Vagina (tissue), 2 donors: Measurements from ENCODE around the gene OXCT1. TPM values are rescaled to one million over a fixed set of nuclear protein-coding genes. Genes with fewer than 3 reads are reported as not detected.
"Not testable (repeated sequence)": the region's sequence is repeated elsewhere in the genome, so short reads cannot be mapped to it uniquely, and the experiment has no call there.

Source experiments
- DNase-seq, 2 donors: peaks; one replicate each; pipeline ENCODE4 v3.0.0-alpha.2; 2017; ENCODE audit errors: extremely low spot score in 2 of 2
- H3K27ac ChIP-seq: fragments of 200-600 bp; sonication (generic); one replicate; pipeline ENCODE4 v1.5.1; 2019
- H3K27me3 ChIP-seq: fragments of 200-600 bp; sonication (generic); one replicate; pipeline ENCODE4 v1.5.1; 2019
- H3K36me3 ChIP-seq, 2 donors: fragments of 200-600 bp; sonication (generic); one replicate each; pipeline ENCODE4 v1.5.1; 2017 to 2019
- H3K4me1 ChIP-seq: fragments of 200-600 bp; sonication (generic); one replicate; pipeline ENCODE4 v1.5.1; 2019
- H3K4me3 ChIP-seq, 2 donors: fragments of 200-600 bp; sonication (generic); 1 replicate in 1 of 2; 2 replicates in 1 of 2; pipeline ENCODE4 v1.5.1; 2016 to 2019
- H3K9me3 ChIP-seq: fragments of 200-600 bp; sonication (generic); one replicate; pipeline ENCODE4 v1.5.1; 2019
- POLR2A ChIP-seq, 2 donors: fragments of 450-650 bp; IDR thresholded peaks; one replicate each; pipeline ENCODE4 v1.6.1; 2017; ENCODE audit warnings: antibody characterized with exemption in 2 of 2, mild to moderate bottlenecking in 2 of 2, moderate library complexity in 2 of 2
- POLR2AphosphoS5 ChIP-seq, 2 donors: sonication (generic); formaldehyde crosslinking; IDR thresholded peaks; one replicate each; pipeline ENCODE4 v1.9.0; 2017; ENCODE audit warnings: antibody characterized with exemption in 2 of 2, mild to moderate bottlenecking in 2 of 2, low read depth in 1 of 2; ENCODE audit not compliant: insufficient read depth in 1 of 2
- intact Hi-C: fragments of 100-400 bp; cut with DNase I; formaldehyde crosslinking; loops from one replicate; pipeline ENCODE4 v1.15.1; 2023
- total RNA-seq: library from RNA; depleted of rRNA; stranded (reverse); fragments of >200 nt; gene quantifications from one replicate; pipeline ENCODE4 v1.2.3, GENCODE V29; 2016
- TF ChIP-seq, protein P1 (sequence below), 3 experiments: fragments of 450-650 bp in 2 of 3; fragments of 200-600 bp in 1 of 3; sonication (generic) in 1 of 3; IDR thresholded peaks; one replicate each; pipeline ENCODE4 v1.5.1; 2017 to 2019; ENCODE audit warnings: antibody characterized with exemption in 3 of 3, mild to moderate bottlenecking in 2 of 3, moderate library complexity in 2 of 3

OXCT1 gene
- total RNA-seq, 1 donor from 2014 or later, result 15.5 TPM

DNA sequence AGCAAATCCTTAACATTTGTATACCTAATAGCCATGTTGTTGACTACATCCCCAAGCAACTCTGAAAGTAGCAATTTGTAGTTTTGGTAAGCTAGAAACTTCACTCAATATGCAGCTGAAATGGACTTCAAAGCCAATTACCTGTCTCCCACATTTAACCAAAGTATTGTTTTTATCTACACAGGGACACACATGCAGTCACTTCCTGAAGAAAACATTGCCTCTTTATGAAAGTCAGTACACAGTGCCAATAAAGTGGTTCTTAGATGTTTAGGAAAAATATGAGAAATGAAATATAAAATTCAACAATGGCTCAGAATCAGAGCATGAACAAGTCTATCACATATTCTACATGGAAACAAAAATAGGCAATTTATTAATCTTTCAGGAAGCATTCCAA lies 49.2 kb downstream of the OXCT1 start:
- TF ChIP-seq POLR2AphosphoS5 (IDR thresholded peaks at IDR 0.05; ENCODE audit: insufficient read depth in 1 of 2, low read depth in 1 of 2), result no peak
- no peak for DNase-seq
- intact Hi-C loops, result no loop called here

DNA sequence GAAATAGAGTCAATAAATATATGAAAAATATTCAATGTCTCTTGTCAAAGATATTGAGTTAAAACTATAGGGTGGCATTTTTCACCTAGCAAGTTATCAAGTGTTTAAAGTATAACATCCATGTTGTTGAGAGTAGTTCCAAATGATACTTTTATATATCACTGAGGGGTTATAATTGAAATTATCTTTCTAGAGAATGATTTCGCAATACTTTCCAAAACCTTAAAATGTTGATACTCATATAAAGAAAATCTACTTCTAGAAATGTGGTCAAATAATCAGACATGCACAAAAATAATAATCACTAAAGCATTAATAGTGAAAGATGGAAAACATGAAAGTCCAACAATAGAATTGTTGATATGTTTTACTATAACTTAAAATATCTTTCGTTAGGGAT lies 50.1 kb downstream of the OXCT1 start:
- no peak overlapping the region for H3K27ac ChIP-seq
- intact Hi-C loops, result no loop called here
- no peak overlapping the region for H3K4me3 ChIP-seq
- DNase-seq, result no peak
- no peaks in the 10 kb centered on the region for H3K4me1 ChIP-seq
- H3K36me3 ChIP-seq, result no peaks in the 10 kb centered on the region
- TF ChIP-seq, protein P1, sequence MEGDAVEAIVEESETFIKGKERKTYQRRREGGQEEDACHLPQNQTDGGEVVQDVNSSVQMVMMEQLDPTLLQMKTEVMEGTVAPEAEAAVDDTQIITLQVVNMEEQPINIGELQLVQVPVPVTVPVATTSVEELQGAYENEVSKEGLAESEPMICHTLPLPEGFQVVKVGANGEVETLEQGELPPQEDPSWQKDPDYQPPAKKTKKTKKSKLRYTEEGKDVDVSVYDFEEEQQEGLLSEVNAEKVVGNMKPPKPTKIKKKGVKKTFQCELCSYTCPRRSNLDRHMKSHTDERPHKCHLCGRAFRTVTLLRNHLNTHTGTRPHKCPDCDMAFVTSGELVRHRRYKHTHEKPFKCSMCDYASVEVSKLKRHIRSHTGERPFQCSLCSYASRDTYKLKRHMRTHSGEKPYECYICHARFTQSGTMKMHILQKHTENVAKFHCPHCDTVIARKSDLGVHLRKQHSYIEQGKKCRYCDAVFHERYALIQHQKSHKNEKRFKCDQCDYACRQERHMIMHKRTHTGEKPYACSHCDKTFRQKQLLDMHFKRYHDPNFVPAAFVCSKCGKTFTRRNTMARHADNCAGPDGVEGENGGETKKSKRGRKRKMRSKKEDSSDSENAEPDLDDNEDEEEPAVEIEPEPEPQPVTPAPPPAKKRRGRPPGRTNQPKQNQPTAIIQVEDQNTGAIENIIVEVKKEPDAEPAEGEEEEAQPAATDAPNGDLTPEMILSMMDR (IDR thresholded peaks at IDR 0.05), result no peak
- TF ChIP-seq POLR2AphosphoS5 (IDR thresholded peaks at IDR 0.05; ENCODE audit: insufficient read depth in 1 of 2, low read depth in 1 of 2), result no peak
- H3K27me3 ChIP-seq, result no peaks in the 10 kb centered on the region
- H3K9me3 ChIP-seq, result no peaks in the 10 kb centered on the region

More for the DNA sequence above, 49.2 kb downstream of the OXCT1 start:
- H3K4me3 ChIP-seq, result no peak overlapping the region
- H3K4me1 ChIP-seq, result no peaks in the 10 kb centered on the region
- no peaks in the 10 kb centered on the region for H3K9me3 ChIP-seq
- H3K36me3 ChIP-seq, result no peaks in the 10 kb centered on the region
- H3K27me3 ChIP-seq, result no peaks in the 10 kb centered on the region
- H3K27ac ChIP-seq, result no peak overlapping the region

DNA sequence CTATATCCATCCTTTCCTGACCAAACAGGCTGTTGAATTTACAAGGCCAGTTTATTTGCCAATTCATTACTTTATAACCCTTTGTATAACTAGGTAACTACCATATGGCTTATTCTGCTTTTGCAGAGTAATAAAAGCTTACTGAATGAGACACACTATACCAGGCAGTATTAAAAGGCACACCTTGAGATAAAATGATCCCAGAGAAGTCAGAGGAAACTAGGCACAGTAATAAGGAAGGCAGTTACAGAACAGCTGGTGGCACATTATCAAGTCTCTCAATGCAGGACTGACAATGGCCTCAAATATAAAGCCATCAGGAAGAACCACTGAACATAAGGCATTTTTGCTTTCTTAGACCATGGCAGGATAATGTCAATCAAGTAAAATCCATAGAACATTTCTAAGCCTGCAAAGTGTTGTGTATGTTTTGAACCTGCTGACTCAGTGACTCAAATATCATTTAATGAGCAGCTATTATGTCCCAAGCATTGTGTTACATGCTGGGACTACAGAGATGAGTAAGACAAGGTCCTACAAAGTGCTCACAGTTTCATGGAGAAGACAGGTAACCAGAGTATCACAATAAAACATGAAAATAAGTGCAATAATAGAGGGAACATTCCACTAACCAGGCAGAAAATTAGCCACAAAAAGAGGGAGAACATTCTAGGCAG lies 52.5 kb downstream of the OXCT1 start:
- no peak for DNase-seq
- Histone ChIP-seq H3K4me3 (no peak overlapping the region), H3K27me3 (no peaks in the 10 kb centered on the region), H3K36me3 (no peaks in the 10 kb centered on the region), H3K27ac (no peak overlapping the region), H3K4me1 (no peaks in the 10 kb centered on the region), H3K9me3 (no peaks in the 10 kb centered on the region)
- TF ChIP-seq POLR2A (IDR thresholded peaks at IDR 0.05), result no peak
- no peak for TF ChIP-seq POLR2AphosphoS5 (IDR thresholded peaks at IDR 0.05; ENCODE audit: insufficient read depth in 1 of 2, low read depth in 1 of 2)
- TF ChIP-seq, protein P1 (IDR thresholded peaks at IDR 0.05), result no peak
- intact Hi-C loops, result no loop called here

DNA sequence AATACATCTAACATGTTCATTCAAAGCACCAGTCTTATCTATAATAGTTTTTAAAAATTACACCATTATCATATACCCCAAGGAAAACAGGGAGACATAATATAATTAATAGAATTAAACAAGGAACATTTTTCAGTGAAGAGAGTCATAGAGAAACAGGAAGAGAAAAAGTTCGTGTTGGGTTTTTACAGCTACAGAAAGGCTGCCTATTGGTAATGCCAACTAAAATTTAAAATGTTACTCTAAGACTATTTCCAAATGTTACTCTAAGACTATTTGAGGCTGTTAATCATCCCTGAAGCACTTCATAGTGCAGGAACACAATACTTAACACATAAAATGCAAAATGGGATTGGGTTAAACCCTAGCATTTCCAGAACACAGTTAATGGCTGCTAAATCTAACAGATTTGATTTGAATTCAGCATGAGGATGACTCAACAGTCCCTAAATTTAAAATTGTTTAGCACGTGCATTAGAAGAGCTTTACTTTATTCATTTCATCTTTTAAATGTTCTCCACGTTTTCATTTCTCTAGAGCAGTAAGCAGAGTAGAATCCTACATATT lies 54.5 kb downstream of the OXCT1 start:
- Histone ChIP-seq H3K4me1 (no peaks in the 10 kb centered on the region), H3K36me3 (no peaks in the 10 kb centered on the region), H3K4me3 (no peak overlapping the region), H3K9me3 (no peaks in the 10 kb centered on the region), H3K27me3 (no peaks in the 10 kb centered on the region), H3K27ac (no peak overlapping the region)
- intact Hi-C loops, result no loop called here
- no peak for DNase-seq
- TF ChIP-seq POLR2A (IDR thresholded peaks at IDR 0.05) (no peak), POLR2AphosphoS5 (IDR thresholded peaks at IDR 0.05; ENCODE audit: insufficient read depth in 1 of 2, low read depth in 1 of 2) (no peak)
- TF ChIP-seq, protein P1 (IDR thresholded peaks at IDR 0.05), result no peak

DNA sequence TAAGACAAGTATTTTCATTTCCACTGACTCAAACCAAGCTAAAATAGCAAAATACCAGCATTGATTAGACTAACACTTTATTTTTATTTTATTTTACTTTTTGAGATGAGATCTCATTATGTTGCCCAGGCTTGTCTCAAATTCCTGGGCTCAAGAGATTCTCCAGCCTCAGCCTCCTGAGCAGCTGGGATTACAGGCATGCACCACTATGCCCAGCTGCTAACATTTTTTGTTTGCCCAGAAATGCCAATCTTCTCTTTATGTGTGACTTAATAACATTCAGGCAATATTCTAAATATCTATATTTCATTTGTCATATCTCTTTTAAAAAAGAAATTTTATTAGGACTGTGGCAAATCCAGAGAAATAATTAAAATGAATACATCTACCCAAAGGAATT lies 55.0 kb downstream of the OXCT1 start:
- no peak for DNase-seq

DNA sequence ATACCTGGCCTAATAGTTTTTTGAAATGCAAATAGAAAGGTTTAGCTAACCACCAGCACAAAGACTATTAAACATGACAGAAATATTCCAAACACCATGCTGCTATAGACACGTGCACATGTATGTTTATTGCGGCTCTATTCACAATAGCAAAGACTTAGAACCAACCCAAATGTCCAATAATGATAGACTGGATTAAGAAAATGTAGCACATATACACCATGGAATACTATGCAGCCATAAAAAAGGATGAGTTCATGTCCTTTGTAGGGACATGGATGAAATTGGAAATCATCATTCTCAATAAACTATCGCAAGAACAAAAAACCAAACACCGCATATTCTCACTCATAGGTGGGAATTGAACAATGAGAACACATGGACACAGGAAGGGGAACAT lies 55.9 kb downstream of the OXCT1 start:
- DNase-seq, H3K9me3 ChIP-seq, intact Hi-C loops, H3K27me3 ChIP-seq, H3K36me3 ChIP-seq, H3K4me3 ChIP-seq, H3K4me1 ChIP-seq, H3K27ac ChIP-seq: not testable (repeated sequence)

More for the DNA sequence above, 55.0 kb downstream of the OXCT1 start:
- H3K27me3 ChIP-seq, result no peaks in the 10 kb centered on the region
- no peaks in the 10 kb centered on the region for H3K36me3 ChIP-seq
- H3K9me3 ChIP-seq, result no peaks in the 10 kb centered on the region
- TF ChIP-seq, protein P1 (IDR thresholded peaks at IDR 0.05), result no peak
- TF ChIP-seq POLR2A (IDR thresholded peaks at IDR 0.05), result no peak
- no peak for TF ChIP-seq POLR2AphosphoS5 (IDR thresholded peaks at IDR 0.05; ENCODE audit: insufficient read depth in 1 of 2, low read depth in 1 of 2)
- H3K4me1 ChIP-seq, result no peaks in the 10 kb centered on the region
- H3K27ac ChIP-seq, result no peak overlapping the region
- intact Hi-C loops, result no loop called here
- no peak overlapping the region for H3K4me3 ChIP-seq
